ENCODE measurements around the gene FGF14. TPM values are rescaled to one million over a fixed set of nuclear protein-coding genes. Genes with fewer than 3 reads are reported as not detected.

The FGF14 gene
- total RNA-seq, 2 experiments from 2014 or later = not detected

DNA sequence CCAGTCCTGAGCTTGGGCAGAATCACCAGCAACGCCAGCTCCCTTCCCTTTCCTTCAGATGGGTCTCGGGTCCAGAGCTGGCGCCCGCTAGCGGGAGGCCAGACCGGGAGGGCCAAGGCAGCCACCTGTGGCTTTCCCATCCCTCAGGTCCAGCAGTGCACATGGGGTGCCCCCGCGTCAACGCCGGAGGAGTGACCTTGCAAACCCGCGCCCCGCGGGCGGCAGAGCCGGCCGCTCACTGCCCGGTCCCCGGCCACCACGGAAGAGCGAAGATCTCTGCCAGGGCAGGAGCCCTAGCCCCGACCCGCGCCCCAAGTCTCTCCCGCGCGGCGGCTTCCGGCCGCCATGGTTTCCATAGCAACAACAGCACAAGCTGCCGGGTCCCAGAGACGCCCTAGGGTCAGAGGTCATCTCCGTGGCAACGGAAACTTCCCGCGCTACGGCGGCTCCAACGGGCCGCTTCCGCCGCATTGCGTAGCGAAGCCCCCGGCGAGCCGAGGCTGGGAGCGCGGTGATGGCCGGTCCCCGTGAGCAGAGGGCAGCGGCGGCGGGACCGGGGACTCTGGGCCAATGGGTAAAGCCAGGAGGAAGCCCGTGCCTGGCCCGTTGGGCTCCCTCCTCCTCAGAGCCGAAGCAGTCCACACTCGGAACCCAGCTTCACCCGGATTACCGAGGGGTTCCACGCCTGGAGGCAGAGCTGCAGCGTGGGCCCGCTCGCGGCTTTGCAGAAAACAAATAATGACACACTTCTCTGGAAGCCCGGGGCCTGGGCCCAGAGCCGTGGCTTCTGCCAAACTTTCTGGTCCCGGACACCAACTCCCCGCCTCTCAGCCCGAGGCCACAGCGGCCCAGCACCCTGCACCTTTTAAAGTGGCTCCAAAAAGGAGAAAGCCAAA lies 7.4 kb downstream of the FGF14 start:
- Mint-ChIP-seq H3K27me3 (peaks cover 20% of the 10 kb centered on the region), H3K9me3 (no peaks in the 10 kb centered on the region), H3K4me1 (peaks cover 24% of the 10 kb centered on the region), H3K4me3 (peak overlapping the region; percentile 82), H3K27ac (peak overlapping the region; percentile 74), H3K36me3 (ENCODE audit: low read depth) (no peaks in the 10 kb centered on the region)
- ChIA-PET CTCF (interaction anchor here (0.9 to 1.3 kb wide), 3 partner anchors 9 to 475 kb away, joined by 3 to 5 read pairs (median 4); no protein-coding TSS in a partner anchor), POLR2A (interaction anchor here (0.7 to 2.4 kb wide), 6 partner anchors 16 to 452 kb away, joined by 3 to 18 read pairs (median 4); partner anchors contain the start of genes ERCC5, TEX30 and TPP2)
- DNase-seq = peak; percentile 96

DNA sequence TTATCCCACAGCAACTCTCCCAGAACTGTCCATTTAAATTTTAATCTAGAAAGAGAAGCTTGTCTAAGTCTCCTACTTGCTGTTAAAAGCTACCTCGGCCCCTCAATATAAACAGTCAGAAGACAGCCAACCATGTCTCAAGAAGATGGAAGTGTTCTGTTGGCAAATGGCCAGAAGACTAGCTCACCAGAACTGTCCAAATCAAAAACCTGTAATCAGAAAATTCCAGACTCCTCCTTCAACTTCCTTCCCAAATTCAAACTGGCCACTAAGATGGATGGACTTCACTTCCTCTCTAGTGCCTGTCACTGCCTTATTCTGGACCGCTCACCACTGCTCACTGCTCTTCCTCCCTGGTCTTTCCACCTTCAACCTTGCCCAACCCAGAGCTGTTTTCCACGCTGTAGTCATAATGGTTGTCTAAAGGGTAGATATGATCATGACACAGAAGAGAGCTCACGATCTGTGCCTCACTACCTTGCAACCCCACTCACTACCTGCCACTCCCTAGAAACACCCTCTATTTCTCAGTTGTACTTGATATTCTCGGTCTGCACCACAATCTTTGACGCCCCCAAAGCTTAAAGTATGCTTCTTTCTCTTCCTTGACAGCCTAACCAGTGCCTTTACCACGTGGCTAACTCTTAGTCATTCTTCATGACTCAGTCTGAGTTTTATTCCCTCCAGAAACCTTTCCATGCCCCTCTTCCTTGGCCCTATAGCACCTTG lies 9.2 kb downstream of the FGF14 start:
- Mint-ChIP-seq H3K36me3 (ENCODE audit: low read depth) (no peaks in the 10 kb centered on the region), H3K9me3 (no peaks in the 10 kb centered on the region), H3K4me3 (no peak overlapping the region), H3K4me1 (peaks cover 23% of the 10 kb centered on the region), H3K27me3 (peaks cover 23% of the 10 kb centered on the region), H3K27ac (no peak overlapping the region)
- DNase-seq = no peak
- CTCF ChIA-PET = interaction anchor here (0.6 kb wide), 1 partner anchor 8 kb away, joined by 3 read pairs; no protein-coding TSS in a partner anchor
- POLR2A ChIA-PET = no interaction called here

GRCh38 chr13:102386461-102386860 lies 15.4 kb downstream of the FGF14 start:
- no peak overlapping the region for H3K27ac Mint-ChIP-seq
- no peaks in the 10 kb centered on the region for H3K4me1 Mint-ChIP-seq
- H3K36me3 Mint-ChIP-seq (ENCODE audit: low read depth) = no peaks in the 10 kb centered on the region
- H3K27me3 Mint-ChIP-seq = peaks cover 27% of the 10 kb centered on the region
- ChIA-PET POLR2A (no interaction called here), CTCF (interaction anchor here (1.4 kb wide), 1 partner anchor 7 kb away, joined by 5 read pairs; no protein-coding TSS in a partner anchor)
- no peak for DNase-seq
- H3K9me3 Mint-ChIP-seq = no peaks in the 10 kb centered on the region
- no peak overlapping the region for H3K4me3 Mint-ChIP-seq

- H3K36me3 Mint-ChIP-seq (ENCODE audit: low read depth) = no peaks in the 10 kb centered on the region
- CTCF ChIA-PET = no interaction called here
- no peak for DNase-seq
- H3K9me3 Mint-ChIP-seq = no peaks in the 10 kb centered on the region
- no peak overlapping the region for H3K27ac Mint-ChIP-seq
- POLR2A ChIA-PET = no interaction called here
- peaks cover 13% of the 10 kb centered on the region for H3K27me3 Mint-ChIP-seq
- H3K4me3 Mint-ChIP-seq = no peak overlapping the region
- no peaks in the 10 kb centered on the region for H3K4me1 Mint-ChIP-seq
These were observed 21.8 kb downstream of the FGF14 start for GRCh38 chr13:102380012-102380411.

GRCh38 chr13:102376318-102376717 lies 25.5 kb downstream of the FGF14 start:
- Mint-ChIP-seq H3K27ac (no peak overlapping the region), H3K4me1 (no peaks in the 10 kb centered on the region), H3K36me3 (ENCODE audit: low read depth) (no peaks in the 10 kb centered on the region), H3K27me3 (peaks cover 2% of the 10 kb centered on the region), H3K9me3 (no peaks in the 10 kb centered on the region), H3K4me3 (no peak overlapping the region)
- ChIA-PET CTCF (no interaction called here), POLR2A (no interaction called here)
- no peak for DNase-seq

DNA sequence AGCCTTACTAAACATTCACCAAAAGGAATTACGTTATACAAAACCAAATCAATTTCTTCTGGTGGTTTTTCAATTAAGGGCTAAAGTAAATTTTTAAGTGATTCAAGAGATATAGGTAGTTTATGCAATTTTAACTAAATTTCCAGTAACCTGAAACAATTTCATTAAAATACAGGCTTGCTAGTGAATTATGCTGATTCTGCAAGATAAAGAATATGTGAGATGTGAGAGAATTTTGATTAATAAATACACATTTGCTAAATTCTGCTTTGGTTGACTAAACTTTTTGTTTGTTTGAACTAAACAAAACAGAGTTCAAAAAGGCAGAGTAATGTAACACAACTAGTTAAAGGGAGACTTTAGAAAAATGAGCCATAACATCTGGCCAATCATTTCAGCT lies 27.1 kb downstream of the FGF14 start:
- Mint-ChIP-seq H3K27me3 (no peaks in the 10 kb centered on the region), H3K4me3 (no peak overlapping the region), H3K36me3 (ENCODE audit: low read depth) (no peaks in the 10 kb centered on the region), H3K27ac (no peak overlapping the region), H3K4me1 (no peaks in the 10 kb centered on the region), H3K9me3 (no peaks in the 10 kb centered on the region)
- ChIA-PET POLR2A (no interaction called here), CTCF (no interaction called here)
- no peak for DNase-seq

DNA sequence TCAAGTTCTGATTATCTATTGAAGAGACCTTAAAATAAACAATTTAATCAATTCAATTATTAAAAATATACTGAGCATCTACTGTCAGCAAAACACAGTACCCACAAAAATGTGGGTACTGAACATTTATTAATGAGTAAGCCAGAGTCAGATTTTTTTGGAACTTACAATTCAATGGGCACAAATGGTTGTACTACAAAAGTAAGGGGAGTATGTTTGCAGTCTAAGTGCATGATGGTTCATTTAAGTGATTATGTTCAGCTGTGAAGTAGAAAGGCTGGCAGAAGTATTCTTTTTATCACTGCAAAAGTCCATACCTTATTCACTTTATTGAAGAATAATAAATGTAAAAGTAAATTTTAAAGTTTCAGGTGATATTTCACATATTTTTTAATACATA lies 27.6 kb downstream of the FGF14 start:
- ChIA-PET CTCF (no interaction called here), POLR2A (no interaction called here)
- H3K27me3 Mint-ChIP-seq = no peaks in the 10 kb centered on the region
- no peak for DNase-seq
- no peaks in the 10 kb centered on the region for H3K9me3 Mint-ChIP-seq
- H3K4me1 Mint-ChIP-seq = no peaks in the 10 kb centered on the region
- no peaks in the 10 kb centered on the region for H3K36me3 Mint-ChIP-seq (ENCODE audit: low read depth)
- H3K27ac Mint-ChIP-seq = no peak overlapping the region
- no peak overlapping the region for H3K4me3 Mint-ChIP-seq

DNA sequence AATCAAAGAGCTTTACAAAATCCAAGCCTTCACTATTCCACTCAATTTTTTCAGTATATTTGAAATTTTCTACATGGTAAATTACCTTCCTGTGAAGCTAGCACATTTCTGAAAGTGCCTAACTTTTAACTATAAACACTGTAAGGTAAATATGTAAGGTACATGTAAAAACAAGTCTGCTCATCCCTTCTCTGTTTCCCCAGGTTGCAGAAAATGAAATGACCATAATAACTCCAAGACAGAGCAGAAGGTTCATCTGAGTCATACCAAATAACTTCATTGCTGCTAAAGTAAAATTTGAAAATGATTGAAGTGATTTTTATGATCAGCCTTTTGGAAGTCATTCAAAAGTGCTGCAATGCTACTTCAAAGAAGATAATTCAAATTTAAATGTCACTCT lies 28.6 kb downstream of the FGF14 start:
- no peaks in the 10 kb centered on the region for H3K9me3 Mint-ChIP-seq
- CTCF ChIA-PET = no interaction called here
- no peaks in the 10 kb centered on the region for H3K4me1 Mint-ChIP-seq
- no peak for DNase-seq
- no peaks in the 10 kb centered on the region for H3K27me3 Mint-ChIP-seq
- H3K4me3 Mint-ChIP-seq = no peak overlapping the region
- POLR2A ChIA-PET = no interaction called here
- no peak overlapping the region for H3K27ac Mint-ChIP-seq
- H3K36me3 Mint-ChIP-seq (ENCODE audit: low read depth) = no peaks in the 10 kb centered on the region

DNA sequence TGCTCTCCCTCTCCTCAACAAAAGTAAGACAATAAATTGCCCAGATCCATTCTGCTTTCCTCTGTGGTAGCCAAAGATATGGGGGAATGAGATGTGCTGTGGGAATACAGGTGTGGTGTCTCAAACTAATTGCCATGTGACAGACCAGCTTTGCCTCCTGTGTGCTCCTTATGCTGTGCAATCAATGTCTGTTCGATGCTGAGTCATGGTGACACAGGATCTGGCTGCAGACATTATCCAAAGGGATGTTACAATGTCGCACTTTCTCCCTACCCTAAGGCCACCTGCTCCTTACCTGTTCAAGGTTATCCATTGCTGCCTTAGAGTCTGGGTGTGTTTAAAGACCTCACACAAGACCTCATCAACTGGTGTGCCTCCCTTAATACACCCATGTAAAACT lies 32.5 kb downstream of the FGF14 start:
- Mint-ChIP-seq H3K36me3 (ENCODE audit: low read depth) (no peaks in the 10 kb centered on the region), H3K4me1 (no peaks in the 10 kb centered on the region), H3K9me3 (no peaks in the 10 kb centered on the region), H3K27ac (no peak overlapping the region), H3K4me3 (no peak overlapping the region), H3K27me3 (no peaks in the 10 kb centered on the region)
- CTCF ChIA-PET = no interaction called here
- no peak for DNase-seq
- POLR2A ChIA-PET = no interaction called here

- Mint-ChIP-seq H3K36me3 (ENCODE audit: low read depth) (no peaks in the 10 kb centered on the region), H3K27me3 (peaks cover 1% of the 10 kb centered on the region), H3K4me3 (no peak overlapping the region), H3K9me3 (no peaks in the 10 kb centered on the region), H3K27ac (no peak overlapping the region), H3K4me1 (no peaks in the 10 kb centered on the region)
- POLR2A ChIA-PET = no interaction called here
- CTCF ChIA-PET = no interaction called here
- no peak for DNase-seq
These were observed 34.0 kb downstream of the FGF14 start for GRCh38 chr13:102367836-102368235.

DNA sequence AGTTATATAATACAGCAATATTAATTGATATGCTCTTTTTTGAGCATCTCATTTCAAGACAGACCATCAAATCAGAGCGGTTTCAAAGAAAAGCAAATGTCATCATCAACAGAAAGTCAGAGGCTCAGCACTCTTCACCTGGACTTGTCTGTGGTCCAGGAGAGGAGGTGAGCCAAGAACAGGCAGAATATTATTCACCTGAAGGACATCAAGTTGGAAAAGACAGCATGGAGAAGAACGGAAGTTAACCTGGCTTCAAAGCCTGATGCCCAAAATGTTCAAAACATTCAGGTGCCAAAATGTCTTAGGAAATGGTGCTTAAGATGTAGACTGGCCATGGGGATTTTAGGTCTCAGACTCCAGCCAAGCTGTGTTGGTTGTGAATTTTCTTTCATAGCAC lies 40.7 kb downstream of the FGF14 start:
- H3K4me1 Mint-ChIP-seq = no peaks in the 10 kb centered on the region
- H3K36me3 Mint-ChIP-seq (ENCODE audit: low read depth) = no peaks in the 10 kb centered on the region
- ChIA-PET CTCF (no interaction called here), POLR2A (no interaction called here)
- DNase-seq = no peak
- H3K9me3 Mint-ChIP-seq = no peaks in the 10 kb centered on the region
- H3K27me3 Mint-ChIP-seq = peaks cover 7% of the 10 kb centered on the region
- H3K4me3 Mint-ChIP-seq = no peak overlapping the region
- no peak overlapping the region for H3K27ac Mint-ChIP-seq

GRCh38 chr13:102359264-102359663 lies 42.6 kb downstream of the FGF14 start:
- Mint-ChIP-seq H3K9me3 (no peaks in the 10 kb centered on the region), H3K27me3 (peaks cover 7% of the 10 kb centered on the region), H3K4me3 (no peak overlapping the region), H3K27ac (no peak overlapping the region), H3K36me3 (ENCODE audit: low read depth) (no peaks in the 10 kb centered on the region), H3K4me1 (no peaks in the 10 kb centered on the region)
- no peak for DNase-seq
- ChIA-PET POLR2A (no interaction called here), CTCF (no interaction called here)

GRCh38 chr13:102355251-102355650 lies 46.6 kb downstream of the FGF14 start:
- Mint-ChIP-seq H3K4me1 (no peaks in the 10 kb centered on the region), H3K4me3 (no peak overlapping the region), H3K27ac (no peak overlapping the region), H3K9me3 (no peaks in the 10 kb centered on the region), H3K36me3 (ENCODE audit: low read depth) (no peaks in the 10 kb centered on the region), H3K27me3 (peaks cover 3% of the 10 kb centered on the region)
- ChIA-PET POLR2A (no interaction called here), CTCF (no interaction called here)
- DNase-seq = no peak

GRCh38 chr13:102354011-102354410 lies 47.8 kb downstream of the FGF14 start:
- Mint-ChIP-seq H3K36me3 (ENCODE audit: low read depth) (no peaks in the 10 kb centered on the region), H3K27me3 (peaks cover 5% of the 10 kb centered on the region), H3K4me3 (no peak overlapping the region), H3K4me1 (no peaks in the 10 kb centered on the region), H3K27ac (no peak overlapping the region), H3K9me3 (no peaks in the 10 kb centered on the region)
- POLR2A ChIA-PET = no interaction called here
- CTCF ChIA-PET = no interaction called here
- DNase-seq = no peak

Data from activated CD4-positive, alpha-beta memory T cell treated with anti-CD3 and anti-CD28 coated beads, Interleukin-2, amount 10 ng/mL, durations not matched to agents 7 days and 5 days (primary cell).